ENCODE results near the gene HOXB1.

DNA sequence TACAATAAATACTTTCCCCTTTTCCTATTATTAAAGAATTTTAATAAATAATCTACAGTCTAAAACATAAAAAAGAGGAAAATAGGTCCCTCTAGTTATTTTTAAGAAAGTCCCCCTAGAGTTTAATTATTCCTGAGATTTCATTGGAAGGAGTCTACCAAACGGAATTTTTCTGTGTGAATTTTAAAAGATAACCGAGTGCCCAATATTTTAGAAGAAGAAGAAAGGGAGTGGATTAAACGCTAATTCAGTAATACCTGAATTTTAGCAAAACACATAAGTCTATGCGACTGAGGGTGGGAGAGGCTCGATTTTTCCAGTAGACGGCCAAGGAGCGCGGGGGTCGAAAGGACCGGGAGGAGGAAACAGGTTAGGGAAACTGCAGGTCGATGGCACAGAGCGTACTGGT, 11.9 kb upstream of the HOXB1 start:
- TF ChIP-seq POLR2A (IDR thresholded peaks at IDR 0.05) (no peak), CTCF (IDR thresholded peaks at IDR 0.05) (no peak)
